IMR-90 (cell line): ENCODE data around the gene DGKB. TPM values are rescaled to one million over a fixed set of nuclear protein-coding genes. Genes with fewer than 3 reads are reported as not detected.

Source experiments
- ATAC-seq: fragments of 200-7000 bp; cut with Tn5 transposase; 2 replicates; pipeline ENCODE4 v1.9.1; 2020; ENCODE audit warnings: low read depth, mild to moderate bottlenecking, moderate library complexity
- BruUV-seq: library from RNA; stranded (reverse); fragments of 400-500 nt; replicated peaks from 2 replicates; lab custom pipeline; 2021; lab: Mats Ljungman, UMichigan
- CTCF ChIA-PET: fragments of 300-600 bp; formaldehyde crosslinking; extraction: SDS; loops from one replicate; lab custom pipeline; 2021; ENCODE audit warnings: antibody characterized with exemption; lab: Yijun Ruan, JAX
- POLR2A ChIA-PET: fragments of 300-600 bp; sonication (Branson Sonifier 250); formaldehyde crosslinking; loops from one replicate; lab custom pipeline; 2022; ENCODE audit warnings: antibody characterized with exemption; ENCODE audit not compliant: unreplicated experiment; lab: Charles Lee
- DNase-seq: peaks from one replicate; pipeline ENCODE4 v3.0.0; 2013
- H2AFZ ChIP-seq: replicated peaks from 2 replicates; pipeline ENCODE3; 2013; ENCODE audit warnings: low read length, mild to moderate bottlenecking; ENCODE audit not compliant: poor library complexity
- H2AK5ac ChIP-seq: 2 replicates; pipeline ENCODE4 v1.6.1; 2013; ENCODE audit warnings: low read depth, low read length, inconsistent platforms
- H2AK9ac ChIP-seq: replicated peaks from 2 replicates; pipeline ENCODE3; 2013; ENCODE audit warnings: mild to moderate bottlenecking, low read depth, low read length, moderate library complexity; ENCODE audit not compliant: poor library complexity
- H2BK120ac ChIP-seq: 2 replicates; pipeline ENCODE4 v1.6.1; 2013; ENCODE audit warnings: low read depth, low read length, inconsistent platforms
- H2BK15ac ChIP-seq: 3 replicates; pipeline ENCODE4 v1.6.1; 2013; ENCODE audit warnings: low read depth, low read length, inconsistent platforms
- H2BK20ac ChIP-seq: 2 replicates; pipeline ENCODE4 v1.6.1; 2013; ENCODE audit warnings: low read depth, mild to moderate bottlenecking, inconsistent platforms, low read length, moderate library complexity
- H2BK5ac ChIP-seq: 2 replicates; pipeline ENCODE4 v1.6.1; 2013; ENCODE audit warnings: mild to moderate bottlenecking, low read depth, low read length, inconsistent platforms; ENCODE audit not compliant: poor library complexity, severe bottlenecking
- H3K14ac ChIP-seq: replicated peaks from 2 replicates; pipeline ENCODE4 v1.6.1; 2013; ENCODE audit warnings: low read depth, low read length, inconsistent platforms
- H3K18ac ChIP-seq: 2 replicates; pipeline ENCODE4 v1.6.1; 2013; ENCODE audit warnings: low read depth, low read length, control low read depth
- H3K23ac ChIP-seq: 2 replicates; pipeline ENCODE4 v1.6.1; 2013; ENCODE audit warnings: low read depth, low read length, inconsistent platforms
- H3K27ac ChIP-seq: 2 replicates; pipeline ENCODE4 v1.5.1; 2013; ENCODE audit warnings: mild to moderate bottlenecking, control low read depth, low read length; ENCODE audit not compliant: insufficient read depth
- H3K27me3 ChIP-seq: 2 replicates; pipeline ENCODE4 v1.6.1; 2013; ENCODE audit warnings: low read length; ENCODE audit not compliant: control insufficient read depth, insufficient read depth
- H3K36me3 ChIP-seq: 2 replicates; pipeline ENCODE4 v1.6.1; 2013; ENCODE audit warnings: low read length, mixed read lengths; ENCODE audit not compliant: control insufficient read depth, insufficient read depth
- H3K4ac ChIP-seq: 2 replicates; pipeline ENCODE4 v1.6.1; 2013; ENCODE audit warnings: low read depth, low read length, inconsistent platforms
- H3K4me1 ChIP-seq: 2 replicates; pipeline ENCODE4 v1.6.1; 2013; ENCODE audit warnings: low read length, mixed read lengths; ENCODE audit not compliant: control insufficient read depth, insufficient read depth
- H3K4me2 ChIP-seq: 2 replicates; pipeline ENCODE4 v1.6.1; 2013; ENCODE audit warnings: low read depth, mild to moderate bottlenecking, control low read depth, low read length, moderate library complexity
- H3K4me3 ChIP-seq: 2 replicates; pipeline ENCODE4 v1.5.1; 2013; ENCODE audit warnings: low read depth, mild to moderate bottlenecking, control low read depth, low read length, moderate library complexity; ENCODE audit not compliant: insufficient read depth
- H3K56ac ChIP-seq: 2 replicates; pipeline ENCODE4 v1.6.1; 2013; ENCODE audit warnings: low read length, inconsistent platforms; ENCODE audit not compliant: insufficient read depth; ENCODE audit errors: extremely low read depth
- H3K79me1 ChIP-seq, 2 experiments: 2 replicates each; pipeline ENCODE4 v1.6.1; 2013; ENCODE audit warnings: low read length in 2 of 2, inconsistent platforms in 1 of 2, low read depth in 1 of 2
- H3K9ac ChIP-seq: 2 replicates; pipeline ENCODE4 v1.6.1; 2013; ENCODE audit warnings: low read depth, low read length, control low read depth
- H3K9me1 ChIP-seq: 2 replicates; pipeline ENCODE4 v1.6.1; 2013; ENCODE audit warnings: low read length, inconsistent platforms; ENCODE audit not compliant: insufficient read depth
- H3K9me3 ChIP-seq: 2 replicates; pipeline ENCODE4 v1.6.1; 2013; ENCODE audit warnings: low read length; ENCODE audit not compliant: control insufficient read depth, insufficient read depth
- H4K20me1 ChIP-seq: 2 replicates; pipeline ENCODE4 v1.6.1; 2013; ENCODE audit warnings: low read length, inconsistent platforms; ENCODE audit not compliant: insufficient read depth
- H4K5ac ChIP-seq: 2 replicates; pipeline ENCODE4 v1.6.1; 2013; ENCODE audit warnings: mild to moderate bottlenecking, low read depth, low read length, control low read depth
- H4K8ac ChIP-seq, 2 experiments: 2 replicates each; pipeline ENCODE4 v1.6.1; 2013; ENCODE audit warnings: low read depth in 2 of 2, low read length in 2 of 2, control low read depth in 1 of 2, inconsistent platforms in 1 of 2
- H4K91ac ChIP-seq: 2 replicates; pipeline ENCODE4 v1.6.1; 2013; ENCODE audit warnings: low read depth, low read length, inconsistent platforms; ENCODE audit not compliant: insufficient read depth
- BHLHE40 ChIP-seq: fragments of 150-350 bp; IDR thresholded peaks from 2 replicates; pipeline ENCODE4 v1.6.1; 2016; ENCODE audit warnings: mild to moderate bottlenecking, low read depth, low read length
- FOS ChIP-seq: fragments of 150-350 bp; IDR thresholded peaks from 2 replicates; pipeline ENCODE4 v1.6.1; 2016; ENCODE audit warnings: low read depth, low read length
- MAFK ChIP-seq: IDR thresholded peaks from 2 replicates; pipeline ENCODE4 v1.6.1; 2012; ENCODE audit warnings: low read depth, low read length, improper control_type of control experiment
- MAZ ChIP-seq: IDR thresholded peaks from 2 replicates; pipeline ENCODE4 v1.6.1; 2012; ENCODE audit warnings: low read depth, mild to moderate bottlenecking, low read length, improper control_type of control experiment, moderate library complexity, borderline replicate concordance
- MXI1 ChIP-seq: IDR thresholded peaks from 2 replicates; pipeline ENCODE4 v1.6.1; 2012; ENCODE audit warnings: low read depth, mild to moderate bottlenecking, low read length, moderate library complexity, borderline replicate concordance
- NFE2L2 ChIP-seq: fragments of 150-350 bp; IDR thresholded peaks from 2 replicates; pipeline ENCODE4 v1.6.1; 2016; ENCODE audit warnings: low read depth, mild to moderate bottlenecking, low read length
- POLR2A ChIP-seq: IDR thresholded peaks from 2 replicates; pipeline ENCODE4 v1.6.1; 2012; ENCODE audit warnings: mild to moderate bottlenecking, low read depth, low read length
- RAD21 ChIP-seq: IDR thresholded peaks from 2 replicates; pipeline ENCODE4 v1.6.1; 2012; ENCODE audit warnings: low read length, improper control_type of control experiment
- RFX5 ChIP-seq: IDR thresholded peaks from 2 replicates; pipeline ENCODE4 v1.8.0; 2012; ENCODE audit warnings: low read depth, mild to moderate bottlenecking, low read length, moderate library complexity
- WGBS, 2 experiments: methylation state at CpG; one replicate each; pipeline versions ENCODE4 v1.1.5 to v1.1.7; 2013; ENCODE audit warnings: missing lambda C conversion rate in 2 of 2; ENCODE audit not compliant: insufficient read length in 1 of 2; ENCODE audit errors: extremely low coverage in 2 of 2; 5-methylcytosine and 5-hydroxymethylcytosine counted together
- dilution Hi-C: fragments of 300-500 bp; cut with HindIII; formaldehyde crosslinking; loops from one replicate; pipeline ENCODE4 v1.14.3; 2018; ENCODE audit warnings: low sequenced_read_pairs; ENCODE audit not compliant: unreplicated experiment
- in situ Hi-C: fragments of 300-500 bp; cut with MboI; formaldehyde crosslinking; loops from 3 replicates; pipeline ENCODE4 v1.14.3; 2019; ENCODE audit warnings: low sequenced_read_pairs, inconsistent platforms, mixed read lengths
- intact Hi-C: fragments of 100-400 bp; cut with micrococcal nuclease; formaldehyde crosslinking; loops from 2 replicates; pipeline ENCODE4 v1.10.0; 2022
- polyA plus RNA-seq, 3 experiments: library from polyadenylated mRNA; depleted of rRNA; stranded (reverse); fragments of >200 nt; gene quantifications; 2 replicates each; pipeline ENCODE4 v1.2.3, GENCODE V29; 2012; ENCODE audit warnings: low replicate concordance in 1 of 3
- total RNA-seq: library from RNA; depleted of rRNA; stranded (reverse); fragments of >200 nt; gene quantifications from 2 replicates; pipeline ENCODE4 v1.2.3, GENCODE V29; 2012
- TF ChIP-seq, protein P1 (sequence below): fragments of 150-350 bp; IDR thresholded peaks from 2 replicates; pipeline ENCODE4 v1.6.1; 2016; ENCODE audit warnings: low read depth, mild to moderate bottlenecking, low read length, moderate library complexity, borderline replicate concordance
- TF ChIP-seq, protein P2 (sequence below): conservative IDR thresholded peaks from 2 replicates; pipeline ENCODE4 v1.5.1; 2012; ENCODE audit warnings: mild to moderate bottlenecking, low read depth, low read length, improper control_type of control experiment

Gene DGKB
- total and polyA plus RNA-seq, 2 of the 4 experiments (the other 2 are of a cell fraction): not detected

DNA sequence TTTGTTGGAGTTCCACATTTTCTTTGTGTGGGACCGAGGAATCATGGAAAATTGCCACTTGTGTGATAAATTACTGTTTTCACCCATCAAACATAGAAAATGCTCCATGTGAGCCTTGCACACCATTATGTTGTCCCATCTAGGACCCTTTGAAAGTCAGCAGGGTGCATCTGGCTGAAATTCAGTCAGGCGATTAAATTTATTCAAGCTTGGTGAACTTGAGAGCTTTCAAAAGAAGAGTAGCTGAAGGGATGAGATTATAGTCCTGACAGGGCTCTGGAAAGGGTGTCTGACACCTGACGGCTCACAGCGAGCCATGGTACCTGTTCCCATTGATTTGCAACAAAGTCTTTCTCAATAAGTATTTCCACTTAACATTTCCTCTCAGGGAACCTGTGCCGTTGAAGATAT, 513.4 kb downstream of the DGKB start:
- H3K56ac ChIP-seq: no peak overlapping the region
- dilution Hi-C loops (no loop called here), intact Hi-C loops (no loop called here), in situ Hi-C loops (no loop called here)
- no peak overlapping the region for H2BK5ac ChIP-seq
- DNase-seq (no peak), ATAC-seq (no peak)
- H2AFZ ChIP-seq: no peak overlapping the region
- no peak overlapping the region for H4K5ac ChIP-seq
- H3K4me1 ChIP-seq: no peaks in the 10 kb centered on the region
- no peak overlapping the region for H3K18ac ChIP-seq
- no peaks in the 10 kb centered on the region for H3K36me3 ChIP-seq
- no peak for TF ChIP-seq FOS
- no peak for TF ChIP-seq BHLHE40
- TF ChIP-seq RFX5: no peak
- TF ChIP-seq, protein P1, sequence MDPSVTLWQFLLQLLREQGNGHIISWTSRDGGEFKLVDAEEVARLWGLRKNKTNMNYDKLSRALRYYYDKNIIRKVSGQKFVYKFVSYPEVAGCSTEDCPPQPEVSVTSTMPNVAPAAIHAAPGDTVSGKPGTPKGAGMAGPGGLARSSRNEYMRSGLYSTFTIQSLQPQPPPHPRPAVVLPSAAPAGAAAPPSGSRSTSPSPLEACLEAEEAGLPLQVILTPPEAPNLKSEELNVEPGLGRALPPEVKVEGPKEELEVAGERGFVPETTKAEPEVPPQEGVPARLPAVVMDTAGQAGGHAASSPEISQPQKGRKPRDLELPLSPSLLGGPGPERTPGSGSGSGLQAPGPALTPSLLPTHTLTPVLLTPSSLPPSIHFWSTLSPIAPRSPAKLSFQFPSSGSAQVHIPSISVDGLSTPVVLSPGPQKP: no peak
- TF ChIP-seq RAD21: no peak
- TF ChIP-seq MXI1: no peak
- no peak for TF ChIP-seq MAFK
- TF ChIP-seq, protein P2, sequence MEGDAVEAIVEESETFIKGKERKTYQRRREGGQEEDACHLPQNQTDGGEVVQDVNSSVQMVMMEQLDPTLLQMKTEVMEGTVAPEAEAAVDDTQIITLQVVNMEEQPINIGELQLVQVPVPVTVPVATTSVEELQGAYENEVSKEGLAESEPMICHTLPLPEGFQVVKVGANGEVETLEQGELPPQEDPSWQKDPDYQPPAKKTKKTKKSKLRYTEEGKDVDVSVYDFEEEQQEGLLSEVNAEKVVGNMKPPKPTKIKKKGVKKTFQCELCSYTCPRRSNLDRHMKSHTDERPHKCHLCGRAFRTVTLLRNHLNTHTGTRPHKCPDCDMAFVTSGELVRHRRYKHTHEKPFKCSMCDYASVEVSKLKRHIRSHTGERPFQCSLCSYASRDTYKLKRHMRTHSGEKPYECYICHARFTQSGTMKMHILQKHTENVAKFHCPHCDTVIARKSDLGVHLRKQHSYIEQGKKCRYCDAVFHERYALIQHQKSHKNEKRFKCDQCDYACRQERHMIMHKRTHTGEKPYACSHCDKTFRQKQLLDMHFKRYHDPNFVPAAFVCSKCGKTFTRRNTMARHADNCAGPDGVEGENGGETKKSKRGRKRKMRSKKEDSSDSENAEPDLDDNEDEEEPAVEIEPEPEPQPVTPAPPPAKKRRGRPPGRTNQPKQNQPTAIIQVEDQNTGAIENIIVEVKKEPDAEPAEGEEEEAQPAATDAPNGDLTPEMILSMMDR: no peak
- no peak for TF ChIP-seq MAZ
- TF ChIP-seq POLR2A: no peak
- no peak for TF ChIP-seq NFE2L2
- no TSS peak for BruUV-seq
- H3K27ac ChIP-seq: no peak overlapping the region
- H4K20me1 ChIP-seq: no peaks in the 10 kb centered on the region
- H2AK5ac ChIP-seq: no peak overlapping the region
- ChIA-PET POLR2A (no interaction called here), CTCF (interaction anchor here (0.6 kb wide), 1 partner anchor 311 kb away, joined by 4 read pairs; no protein-coding TSS in a partner anchor)
- no peak overlapping the region for H2AK9ac ChIP-seq
- H3K79me1 ChIP-seq: no peaks in the 10 kb centered on the region
- no peak overlapping the region for H3K9ac ChIP-seq
- H4K91ac ChIP-seq: no peak overlapping the region
- no peaks in the 10 kb centered on the region for H3K27me3 ChIP-seq
- WGBS, 2 experiments: 83% methylated on average over 1 of the region's 5 CpGs; no CpG with 5 or more reads in 1 of the 2 experiments
- H3K4me2 ChIP-seq: no peak overlapping the region
- no peaks in the 10 kb centered on the region for H3K9me3 ChIP-seq
- no peak overlapping the region for H3K4me3 ChIP-seq
- no peak overlapping the region for H2BK20ac ChIP-seq
- no peak overlapping the region for H3K23ac ChIP-seq
- H3K9me1 ChIP-seq: no peaks in the 10 kb centered on the region; the same call in 1 of the 2 replicates
- H2BK120ac ChIP-seq: no peak overlapping the region
- no peak overlapping the region for H2BK15ac ChIP-seq
- no peak overlapping the region for H3K14ac ChIP-seq
- H3K4ac ChIP-seq: no peak overlapping the region
- no peak overlapping the region for H4K8ac ChIP-seq
